GM12878 (cell line): Measurements from ENCODE around the gene ILRUN. TPM values are rescaled to one million over a fixed set of nuclear protein-coding genes. Genes with fewer than 3 reads are reported as not detected.

Experiments
- ATAC-seq: fragments of 200-7000 bp; cut with Tn5 transposase; 3 replicates; pipeline ENCODE4 v1.9.1; 2020; ENCODE audit warnings: mild to moderate bottlenecking, moderate library complexity
- BruUV-seq: library from RNA; stranded (reverse); fragments of 400-500 nt; replicated peaks from 2 replicates; lab custom pipeline; 2021; lab: Mats Ljungman, UMichigan
- CTCF ChIA-PET: fragments of 300-600 bp; sonication (Branson Sonifier 250); formaldehyde crosslinking; extraction: SDS; loops from one replicate; lab custom pipeline; 2021; ENCODE audit warnings: inconsistent platforms; lab: Yijun Ruan, JAX
- POLR2A ChIA-PET: fragments of 350-600 bp; formaldehyde crosslinking; extraction: SDS; loops from one replicate; lab custom pipeline; 2021; ENCODE audit warnings: inconsistent platforms; lab: Charles Lee
- RAD21 ChIA-PET: fragments of 300-600 bp; sonication (Branson Sonifier 250); formaldehyde crosslinking; loops from one replicate; lab custom pipeline; 2023; ENCODE audit warnings: antibody characterized with exemption; ENCODE audit not compliant: unreplicated experiment; lab: Charles Lee
- SMC1A ChIA-PET: fragments of 300-600 bp; sonication (Branson Sonifier 250); formaldehyde crosslinking; loops from one replicate; lab custom pipeline; 2023; ENCODE audit not compliant: unreplicated experiment, uncharacterized antibody; lab: Charles Lee
- DNase-seq: peaks from one replicate; pipeline ENCODE4 v3.0.0-alpha.2; 2011; ENCODE audit warnings: low read depth, low spot score
- FAIRE-seq: peaks from 3 replicates; lab custom pipeline; 2011; peaks lifted over from hg19 to GRCh38; lab: Jason Lieb, UNC
- H2AFZ ChIP-seq: 2 replicates; pipeline ENCODE4 v1.6.0; 2011; ENCODE audit warnings: low read depth, low read length, control low read depth; ENCODE audit not compliant: control insufficient read depth
- H3K27ac ChIP-seq: 2 replicates; pipeline ENCODE4 v1.5.1; 2011; ENCODE audit warnings: control low read depth; ENCODE audit not compliant: control insufficient read depth, insufficient read depth
- H3K27me3 ChIP-seq, 2 experiments: replicated peaks in 1 of 2; 2 replicates each; pipeline versions ENCODE4 v1.6.0 to v1.6.1; 2011; ENCODE audit warnings: low read length in 1 of 2; ENCODE audit not compliant: control insufficient read depth in 2 of 2, insufficient read depth in 2 of 2
- H3K36me3 ChIP-seq, 2 experiments: 2 replicates each; pipeline ENCODE4 v1.5.1; 2011; ENCODE audit warnings: low read length in 1 of 2; ENCODE audit not compliant: control insufficient read depth in 2 of 2, insufficient read depth in 2 of 2
- H3K4me1 ChIP-seq: 2 replicates; pipeline ENCODE4 v1.6.1; 2011; ENCODE audit warnings: mild to moderate bottlenecking, low read length, moderate library complexity, mixed read lengths; ENCODE audit not compliant: control insufficient read depth, insufficient read depth
- H3K4me2 ChIP-seq: 2 replicates; pipeline ENCODE4 v1.6.0; 2011; ENCODE audit warnings: control low read depth; ENCODE audit not compliant: control insufficient read depth, insufficient read depth
- H3K4me3 ChIP-seq: fragments of 200-600 bp; sonication (generic); 2 replicates; pipeline ENCODE4 v1.5.1; 2016
- H3K79me2 ChIP-seq: 2 replicates; pipeline ENCODE4 v1.6.0; 2011; ENCODE audit warnings: low read length; ENCODE audit not compliant: control insufficient read depth, insufficient read depth
- H3K9ac ChIP-seq: 2 replicates; pipeline ENCODE4 v1.8.0; 2011; ENCODE audit warnings: low read length, control low read depth, mixed read lengths; ENCODE audit not compliant: control insufficient read depth, insufficient read depth
- H3K9me3 ChIP-seq: replicated peaks from 3 replicates; pipeline ENCODE4 v1.5.1; 2011; ENCODE audit warnings: mild to moderate bottlenecking, low read length; ENCODE audit not compliant: control insufficient read depth, insufficient read depth
- H4K20me1 ChIP-seq: 2 replicates; pipeline ENCODE4 v1.6.0; 2011; ENCODE audit not compliant: control insufficient read depth, insufficient read depth
- CEBPZ ChIP-seq: fragments of 150-350 bp; IDR thresholded peaks from 2 replicates; pipeline ENCODE4 v1.6.1; 2016; ENCODE audit warnings: low read depth, low read length
- ETV6 ChIP-seq, 2 experiments: fragments of 450-650 bp in 1 of 2; IDR thresholded peaks in 1 of 2; conservative IDR thresholded peaks in 1 of 2; 2 replicates each; pipeline ENCODE4 v1.6.1; 2014; ENCODE audit warnings: antibody characterized with exemption in 1 of 2, borderline replicate concordance in 1 of 2, low read depth in 1 of 2, mild to moderate bottlenecking in 1 of 2, moderate library complexity in 1 of 2
- FOXM1 ChIP-seq: IDR thresholded peaks from 2 replicates; pipeline ENCODE4 v1.6.1; 2012; ENCODE audit warnings: low read depth, mild to moderate bottlenecking, inconsistent platforms, low read length, moderate library complexity
- KDM1A ChIP-seq: fragments of 200-600 bp; sonication (generic); IDR thresholded peaks from 2 replicates; pipeline ENCODE4 v1.6.1; 2016; ENCODE audit warnings: borderline replicate concordance
- MYC ChIP-seq: IDR thresholded peaks from 2 replicates; pipeline ENCODE4 v1.6.1; 2011; ENCODE audit warnings: mild to moderate bottlenecking, low read length, moderate library complexity, inconsistent platforms; ENCODE audit not compliant: insufficient read depth, insufficient replicate concordance, insufficient read length, severe bottlenecking
- RBBP5 ChIP-seq: fragments of 200-600 bp; sonication (generic); conservative IDR thresholded peaks from 2 replicates; pipeline ENCODE4 v1.6.1; 2016
- SUZ12 ChIP-seq: fragments of 200-600 bp; sonication (generic); IDR thresholded peaks from one replicate; pipeline ENCODE4 v1.6.1; 2018; ENCODE audit warnings: antibody characterized with exemption, mild to moderate bottlenecking; ENCODE audit not compliant: unreplicated experiment
- ZNF384 ChIP-seq: IDR thresholded peaks from 2 replicates; pipeline ENCODE4 v1.6.1; 2012; ENCODE audit warnings: low read depth, mild to moderate bottlenecking, low read length, improper control_type of control experiment, borderline replicate concordance
- WGBS: methylation state at CpG from one replicate; pipeline ENCODE4 v1.1.6; 2016; ENCODE audit warnings: low lambda C conversion rate; ENCODE audit not compliant: insufficient replicate concordance, insufficient coverage; ENCODE audit errors: missing lambda C conversion rate; 5-methylcytosine and 5-hydroxymethylcytosine counted together
- in situ Hi-C: fragments of 300-500 bp; cut with MboI; formaldehyde crosslinking; loops from 9 replicates; pipeline ENCODE4 v1.14.3; 2018; ENCODE audit warnings: mixed read lengths
- intact Hi-C: fragments of 100-400 bp; cut with micrococcal nuclease; formaldehyde crosslinking; loops from one replicate; pipeline ENCODE4 v1.14.2; 2022; ENCODE audit not compliant: unreplicated experiment
- polyA plus RNA-seq, 11 experiments: library from polyadenylated mRNA; depleted of rRNA in 4 of 11; unstranded in 6 of 11; stranded (reverse) in 5 of 11; fragments of >200 nt; fragmentation: Nextera tagmentation in 4 of 11; fragmentation: Illumina TruSeq in 1 of 11; extraction: Ambion mirVana in 4 of 11; extraction: Trizol in 1 of 11; gene quantifications; 1 replicate in 1 of 11; 2 replicates in 10 of 11; pipeline versions ENCODE4 v1.2.1 to v1.2.3, GENCODE V29; 2011 to 2016; ENCODE audit warnings: inconsistent platforms in 2 of 11, missing spikeins in 2 of 11, low read depth in 1 of 11
- total RNA-seq, 4 experiments: library from RNA; depleted of rRNA in 3 of 4; stranded (reverse); fragments of >200 nt in 3 of 4; fragmentation: Illumina TruSeq in 1 of 4; extraction: Trizol in 1 of 4; gene quantifications; 2 replicates each; pipeline versions ENCODE4 v1.2.1 to v1.2.3, GENCODE V29; 2013 to 2021

The ILRUN gene
- total and polyA plus RNA-seq, 10 of the 15 experiments (the other 5 are each of a cell fraction or from before 2014, with no cell fraction given), result 21.0 to 114 (median 48.9) TPM

- intact Hi-C loops (loop anchor here (10.0 kb wide), 1 partner anchor 231 kb away; the partner anchor contains the start of genes ANKS1A and TAF11), in situ Hi-C loops (loop anchor here (25.0 kb wide), 2 partner anchors 1592 to 1692 kb away; partner anchors contain the start of genes BRD2, HLA-DMA and HLA-DPA1)
- BruUV-seq, result no TSS peak
- TF ChIP-seq ZNF384 (0 out of 2 replicates have a peak, but pooled peaks have one; percentile 19), RBBP5 (no peak)
- CTCF ChIA-PET, result interaction anchor here (0.9 to 5.6 kb wide), 4 partner anchors 12 to 102 kb away, joined by 3 to 131 read pairs (median 4); no protein-coding TSS in a partner anchor
- no peak for FAIRE-seq
- H3K27ac ChIP-seq, result peak overlapping the region; percentile 100
- peaks cover 6 to 18% of the 10 kb centered on the region in 2 experiments for H3K36me3 ChIP-seq
- H4K20me1 ChIP-seq, result no peaks in the 10 kb centered on the region
- peaks cover 51% of the 10 kb centered on the region for H3K4me1 ChIP-seq
- SMC1A ChIA-PET, result interaction anchor here (0.6 to 6.9 kb wide), 8 partner anchors 12 to 469 kb away, joined by 3 to 251 read pairs (median 4); no protein-coding TSS in a partner anchor
- peak overlapping the region; percentile 100 for H3K4me2 ChIP-seq
- POLR2A ChIA-PET, result interaction anchor here (0.5 to 11.4 kb wide), 11 partner anchors 8 to 226 kb away, joined by 3 to 246 read pairs (median 4); partner anchors contain the start of gene ILRUN
- H3K79me2 ChIP-seq, result peaks cover 83% of the 10 kb centered on the region
- H3K9ac ChIP-seq, result no peak overlapping the region
- no peak overlapping the region for H2AFZ ChIP-seq
- no peak for DNase-seq
- no peaks in the 10 kb centered on the region for H3K27me3 ChIP-seq
- RAD21 ChIA-PET, result interaction anchor here (0.6 to 6.8 kb wide), 5 partner anchors 14 to 57 kb away, joined by 3 to 239 read pairs (median 5); partner anchors contain the start of gene ILRUN
- no peak overlapping the region; the same call in 1 of the 2 replicates for H3K4me3 ChIP-seq
- ATAC-seq, result no peak
- WGBS, result 95% methylated on average over 3 of the region's 3 CpGs
- no peaks in the 10 kb centered on the region; the same call in 2 of the 3 replicates for H3K9me3 ChIP-seq
Observed at GRCh38 chr6:34654061-34654710, 42.4 kb downstream of the ILRUN start.

GRCh38 chr6:34652263-34652662 is 44.3 kb downstream of the ILRUN start:
- intact Hi-C loops (loop anchor here (10.0 kb wide), 1 partner anchor 233 kb away; the partner anchor contains the start of genes ANKS1A and TAF11), in situ Hi-C loops (loop anchor here (25.0 kb wide), 2 partner anchors 1590 to 1690 kb away; partner anchors contain the start of genes BRD2, HLA-DMA and HLA-DPA1)
- FAIRE-seq (no peak), ATAC-seq (no peak), DNase-seq (no peak)
- no peaks in the 10 kb centered on the region for H3K27me3 ChIP-seq
- no peak overlapping the region for H3K9ac ChIP-seq
- SMC1A ChIA-PET, result interaction anchor here (0.5 to 5.3 kb wide), 5 partner anchors 9 to 94 kb away, joined by 3 to 73 read pairs (median 4); no protein-coding TSS in a partner anchor
- no peak overlapping the region for H3K27ac ChIP-seq
- H3K4me3 ChIP-seq, result no peak overlapping the region
- H3K9me3 ChIP-seq, result no peaks in the 10 kb centered on the region; the same call in 2 of the 3 replicates
- 50% methylated on average over 1 of the region's 1 CpG for WGBS
- H2AFZ ChIP-seq, result no peak overlapping the region
- H3K79me2 ChIP-seq, result peaks cover 83% of the 10 kb centered on the region
- no TSS peak for BruUV-seq
- H3K36me3 ChIP-seq, result peaks cover 6 to 18% of the 10 kb centered on the region in 2 experiments
- no peaks in the 10 kb centered on the region for H4K20me1 ChIP-seq
- RAD21 ChIA-PET, result interaction anchor here (0.7 to 3.0 kb wide), 5 partner anchors 12 to 231 kb away, joined by 4 to 21 read pairs (median 5); no protein-coding TSS in a partner anchor
- POLR2A ChIA-PET, result interaction anchor here (0.7 to 3.4 kb wide), 3 partner anchors 12 to 44 kb away, joined by 3 to 47 read pairs (median 11); no protein-coding TSS in a partner anchor
- no peak overlapping the region for H3K4me2 ChIP-seq
- CTCF ChIA-PET, result interaction anchor here (1.3 to 3.0 kb wide), 2 partner anchors 11 to 13 kb away, joined by 4 to 24 read pairs; no protein-coding TSS in a partner anchor
- H3K4me1 ChIP-seq, result peaks cover 32% of the 10 kb centered on the region
- TF ChIP-seq MYC, result no peak
- TF ChIP-seq FOXM1, result no peak
- TF ChIP-seq ETV6 (conservative IDR thresholded peaks at IDR 0.05 in 1 of 2, IDR thresholded peaks at IDR 0.05 in 1 of 2; ENCODE audit: borderline replicate concordance in 1 of 2, low read depth in 1 of 2), result no peak
- no peak for TF ChIP-seq SUZ12
- no peak for TF ChIP-seq KDM1A
- TF ChIP-seq CEBPZ, result no peak
